Endometrium (tissue), 2 donors: ENCODE data around the gene RBM18.

ENCODE experiments used
- FAIRE-seq: peaks from 2 replicates; lab custom pipeline; 2012; peaks lifted over from hg19 to GRCh38; lab: Jason Lieb, UNC
- donor health status: control.
- donor health status: control.

Gene RBM18

GRCh38 chr9:122204055-122204454 lies 60.6 kb downstream of the RBM18 start:
- no peak for FAIRE-seq

GRCh38 chr9:122202111-122202510 lies 62.5 kb downstream of the RBM18 start:
- FAIRE-seq: no peak

DNA sequence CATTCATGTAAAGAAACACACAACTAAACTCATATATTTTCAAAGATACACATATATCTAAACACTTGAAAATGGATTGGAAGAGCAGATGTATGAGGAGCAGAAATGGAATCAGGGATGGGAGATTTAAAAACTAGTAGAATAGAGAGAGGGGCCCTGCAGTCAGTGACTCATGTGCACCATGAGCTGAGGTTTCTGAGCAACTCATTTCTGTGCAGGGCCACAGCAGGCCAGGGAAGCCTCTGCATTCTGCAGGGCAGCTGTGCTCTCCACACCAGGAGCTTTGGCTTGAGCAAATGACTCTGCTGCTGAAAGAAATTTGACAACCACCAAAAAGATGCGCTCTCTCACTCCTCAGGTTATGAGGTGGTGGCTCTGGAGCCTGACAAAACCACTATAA lies 63.0 kb downstream of the RBM18 start:
- FAIRE-seq: no peak

DNA sequence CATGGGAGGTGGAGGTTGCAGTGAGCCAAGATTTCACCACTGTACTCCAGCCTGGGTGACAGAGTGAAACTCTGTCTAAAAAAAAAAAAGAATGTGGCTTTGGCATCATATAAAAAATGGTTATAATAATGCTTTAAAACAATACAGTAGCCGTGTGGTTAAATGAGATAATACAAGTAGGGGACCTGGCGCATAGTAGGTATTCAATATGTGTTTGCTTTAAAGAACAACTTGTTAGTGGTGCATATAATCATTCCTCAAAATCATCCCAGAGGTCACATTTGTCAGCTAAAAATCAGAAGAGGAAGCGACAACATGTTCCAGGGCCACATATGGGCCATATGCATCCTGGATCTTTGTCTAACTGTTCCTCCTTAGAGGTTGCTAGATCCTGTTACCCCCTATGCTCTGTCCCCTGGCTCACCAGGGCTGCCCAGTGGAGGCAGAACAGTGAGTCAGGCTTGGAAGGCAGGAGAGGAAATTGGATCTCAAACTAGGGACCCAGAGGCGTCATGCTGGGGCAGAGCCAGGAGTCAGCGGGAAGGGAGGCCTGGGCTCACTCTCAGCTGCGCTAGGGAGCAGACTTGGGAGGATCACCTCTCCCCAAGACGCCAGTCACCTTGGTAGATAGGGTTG lies 63.6 kb downstream of the RBM18 start:
- FAIRE-seq: no peak

GRCh38 chr9:122197882-122198281 lies 66.8 kb downstream of the RBM18 start:
- no peak for FAIRE-seq

GRCh38 chr9:122197426-122197825 lies 67.2 kb downstream of the RBM18 start:
- FAIRE-seq: no peak

DNA sequence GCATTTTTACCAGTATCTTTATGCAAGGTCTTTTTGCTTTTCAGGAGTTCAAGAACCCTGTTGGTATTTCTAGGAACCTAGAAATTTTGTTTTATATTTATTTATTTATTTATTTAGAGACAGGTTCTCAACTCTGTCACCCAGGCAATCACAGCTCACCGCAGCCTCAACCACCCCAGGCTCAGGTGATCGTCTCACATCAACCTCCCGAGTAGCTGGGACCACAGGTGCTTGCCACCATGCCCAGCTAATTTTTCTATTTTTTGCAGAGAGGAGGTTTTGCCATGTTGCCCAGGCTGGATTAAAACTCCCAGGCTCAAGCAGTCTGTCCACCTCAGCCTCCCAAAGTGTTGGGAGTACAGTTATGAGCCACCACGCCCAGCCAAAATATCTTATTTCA lies 68.8 kb downstream of the RBM18 start:
- FAIRE-seq: no peak

- no peak for FAIRE-seq
These were observed 71.0 kb downstream of the RBM18 start for GRCh38 chr9:122193651-122194050.

DNA sequence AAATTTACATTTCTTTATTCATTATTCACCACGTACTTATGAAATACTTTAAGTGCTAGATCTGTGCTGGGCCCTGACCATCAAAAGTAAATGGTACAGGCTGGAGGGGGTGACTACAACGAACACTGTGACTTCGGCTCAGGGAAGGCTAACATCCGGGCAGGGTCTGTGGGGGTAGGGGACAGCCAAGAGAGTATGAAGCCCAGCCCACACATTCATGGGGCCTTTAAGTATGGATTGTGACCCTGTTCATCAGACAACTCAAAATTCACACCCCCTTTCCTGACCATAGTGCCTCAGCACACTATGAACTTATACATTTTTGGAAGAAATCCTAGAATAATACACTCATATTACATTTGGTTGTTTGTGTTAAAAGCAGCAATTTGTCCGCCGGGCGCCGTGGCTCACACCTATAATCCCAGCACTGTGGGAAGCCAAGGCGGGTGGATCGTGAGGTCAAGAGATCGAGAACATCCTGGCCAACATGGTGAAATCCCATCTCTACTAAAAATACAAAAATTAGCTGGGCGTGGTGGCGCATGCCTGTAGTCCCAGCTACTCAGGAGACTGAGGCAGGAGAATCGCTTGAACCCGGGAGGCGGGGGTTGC lies 71.6 kb downstream of the RBM18 start:
- no peak for FAIRE-seq

DNA sequence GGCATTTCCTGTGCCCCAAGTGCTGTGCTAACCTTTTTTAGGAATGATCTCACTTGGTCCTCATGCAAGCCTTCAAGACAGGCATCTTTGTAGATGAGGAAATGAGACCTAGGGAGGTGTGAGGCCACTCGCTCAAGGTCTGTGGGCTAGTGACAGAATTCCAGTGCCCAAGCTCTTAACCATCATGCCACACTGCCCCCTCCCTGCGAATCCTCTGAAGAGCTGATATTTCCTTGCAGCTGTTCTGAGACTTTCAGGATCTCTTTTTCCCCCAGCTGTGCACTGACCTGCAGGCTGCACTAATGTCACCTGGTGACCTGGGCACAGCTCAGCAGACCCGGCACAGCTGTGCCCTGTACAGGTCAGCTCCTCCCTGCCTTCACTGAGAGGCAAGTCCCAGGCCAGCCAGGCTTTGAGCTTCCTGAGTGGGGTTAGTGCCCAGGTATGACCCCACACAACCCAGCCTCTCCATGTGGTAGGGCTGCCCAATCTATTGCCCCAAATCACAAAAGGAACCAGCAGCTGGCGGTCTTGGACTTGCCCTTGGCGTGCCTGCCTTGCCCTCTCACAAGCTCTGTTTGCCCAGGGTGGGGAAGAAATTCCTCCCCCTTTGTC lies 72.3 kb downstream of the RBM18 start:
- no peak for FAIRE-seq

DNA sequence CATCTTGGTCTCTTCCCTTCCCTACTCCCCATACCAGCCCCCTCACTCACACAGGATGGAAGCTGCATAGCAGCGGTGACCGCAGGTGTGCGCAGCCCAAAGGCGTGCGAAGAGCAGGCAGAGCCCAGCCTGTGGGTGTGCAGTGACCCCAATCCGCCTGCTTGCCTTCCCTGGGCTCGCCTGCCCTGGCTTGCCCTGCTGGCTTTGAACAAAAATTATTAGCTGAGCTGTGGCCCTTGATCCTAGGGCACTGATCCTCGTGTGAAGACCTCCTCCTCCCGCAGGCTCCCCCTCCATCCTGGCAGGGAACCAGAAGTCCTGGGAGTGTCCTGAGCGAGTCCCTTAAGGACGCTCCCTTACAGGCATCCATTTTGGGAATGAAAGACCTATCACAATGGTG lies 73.1 kb downstream of the RBM18 start:
- no peak for FAIRE-seq

DNA sequence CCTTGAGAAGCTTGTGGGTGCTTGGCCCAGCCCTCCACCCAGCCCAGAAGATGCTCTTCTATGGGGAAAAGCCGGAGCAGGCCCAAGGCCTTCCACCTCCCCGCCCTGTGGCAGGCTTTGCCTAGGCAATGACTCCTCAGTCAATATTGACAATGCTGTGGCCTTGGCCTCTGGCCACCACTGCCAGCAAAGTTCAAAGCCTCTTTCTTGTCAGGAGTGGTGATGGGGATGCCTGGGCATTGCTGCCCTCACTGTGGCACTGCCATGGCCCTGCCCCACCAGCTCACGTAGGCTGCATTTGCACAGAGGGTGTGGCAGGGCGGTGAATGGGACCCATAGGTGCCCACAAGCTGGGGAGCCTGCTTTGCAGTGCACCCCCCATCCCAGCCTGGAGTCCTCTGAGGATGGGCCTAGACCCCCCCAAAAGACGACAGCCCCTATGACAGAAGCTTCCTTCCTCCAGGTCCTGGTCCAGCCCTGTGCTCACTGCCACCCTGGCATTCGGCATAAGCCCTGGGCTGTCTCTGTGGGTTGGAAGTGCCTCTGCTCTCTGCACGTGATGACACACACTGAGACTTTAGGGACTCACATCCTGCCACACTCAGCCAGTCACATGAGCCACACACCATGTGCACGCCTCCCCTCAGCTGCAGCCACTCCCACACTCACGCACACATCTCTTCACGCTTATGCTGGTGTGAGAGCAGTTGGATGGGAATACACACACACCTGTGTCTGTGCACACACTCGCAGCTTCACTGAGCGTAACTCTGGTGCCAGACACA lies 73.9 kb downstream of the RBM18 start:
- FAIRE-seq: no peak

GRCh38 chr9:122188369-122188768 lies 76.3 kb downstream of the RBM18 start:
- FAIRE-seq: no peak
